HG02571 (cell line): Measurements from ENCODE around the gene PREB.

Experiments used
- ATAC-seq: cut with Tn5 transposase; IDR thresholded peaks from one replicate; pipeline ENCODE4 v1.9.1; 2021; ENCODE audit warnings: mild to moderate bottlenecking, moderate library complexity; ENCODE audit not compliant: unreplicated experiment

PREB gene

DNA sequence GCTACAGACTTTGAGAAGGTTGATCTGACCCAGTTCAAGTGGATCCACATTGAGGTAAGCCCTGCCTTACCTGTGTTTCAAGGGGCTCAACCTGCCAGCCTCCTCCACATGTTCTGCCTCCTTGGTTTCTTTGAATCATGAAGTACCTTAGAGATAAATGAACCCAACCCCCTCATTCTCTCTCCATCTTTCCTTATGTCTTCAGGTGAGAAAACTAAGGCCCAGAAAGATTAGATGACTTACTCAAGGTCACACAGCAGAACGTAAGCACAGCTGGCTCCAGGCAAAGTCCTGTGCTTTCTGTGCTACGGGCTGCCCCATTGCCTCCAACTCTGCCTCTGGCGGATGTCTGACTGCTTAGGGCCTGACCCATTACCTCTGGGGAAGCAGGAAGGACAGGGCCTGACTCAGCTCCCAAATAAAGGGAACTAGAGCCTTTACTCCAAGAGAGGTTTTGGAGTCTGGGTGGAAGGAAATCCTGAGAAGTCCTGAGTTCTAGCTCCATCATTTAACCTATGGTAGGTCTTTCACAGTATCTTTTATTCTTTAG, 37.6 kb downstream of the PREB start:
- no peak for ATAC-seq

DNA sequence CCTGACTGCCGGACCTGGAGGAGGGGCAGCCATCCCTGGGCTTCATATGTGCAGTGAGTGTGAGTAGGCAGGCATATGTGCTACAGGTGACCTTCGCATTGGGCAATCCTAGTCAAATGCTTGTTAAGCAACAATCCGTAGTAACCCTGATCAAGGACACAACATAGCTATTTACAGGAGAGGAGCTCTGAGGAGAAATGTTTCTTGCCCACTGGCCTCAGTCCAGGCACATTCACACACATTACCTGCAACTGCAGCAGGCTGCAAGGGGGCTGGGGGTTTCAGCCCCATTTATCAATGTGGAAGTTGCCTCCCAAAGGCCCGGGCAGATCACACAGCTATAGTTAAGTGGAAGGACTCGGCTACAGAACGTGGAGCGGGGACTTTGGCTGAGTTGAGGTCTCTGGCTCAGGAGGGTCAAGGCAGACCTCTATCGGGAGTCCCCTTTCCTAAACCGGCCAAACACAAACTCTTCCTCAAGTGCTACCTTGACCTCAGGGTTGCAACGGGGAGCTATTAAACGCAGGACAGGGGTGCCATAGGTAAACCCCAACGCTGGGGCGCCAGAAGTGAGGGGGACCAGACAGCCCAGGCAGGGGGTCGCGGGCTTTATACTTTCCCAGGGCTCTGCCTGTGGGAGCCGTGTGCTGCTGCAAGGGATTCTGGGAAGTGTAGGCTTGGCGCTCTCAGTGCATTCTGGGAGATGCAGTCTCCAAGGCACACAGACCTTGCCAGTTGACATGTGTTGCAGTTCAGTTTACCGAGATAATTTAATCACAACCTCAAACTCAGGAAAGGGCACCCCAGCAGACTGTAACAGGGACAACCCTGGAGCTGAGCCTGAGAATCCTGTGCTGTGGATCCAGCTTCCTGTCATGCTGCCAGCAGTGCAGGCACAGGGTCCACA, 38.4 kb downstream of the PREB start:
- ATAC-seq: no peak

DNA sequence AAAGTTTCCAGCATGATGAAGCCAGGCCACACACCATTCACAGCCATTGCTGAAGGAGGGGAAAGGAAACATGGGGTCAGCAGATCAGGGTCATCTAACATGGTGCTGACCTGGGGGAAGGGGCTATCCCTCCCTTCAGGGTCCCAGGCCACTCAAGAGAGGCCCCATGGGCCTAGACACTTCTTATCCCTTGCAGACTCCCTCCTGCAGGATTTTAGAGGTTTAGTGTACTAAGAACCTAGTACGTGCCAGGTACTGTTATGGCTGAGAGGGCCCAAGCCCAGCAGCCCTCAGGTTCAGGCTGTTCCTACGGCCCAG, 39.0 kb downstream of the PREB start:
- ATAC-seq: no peak

DNA sequence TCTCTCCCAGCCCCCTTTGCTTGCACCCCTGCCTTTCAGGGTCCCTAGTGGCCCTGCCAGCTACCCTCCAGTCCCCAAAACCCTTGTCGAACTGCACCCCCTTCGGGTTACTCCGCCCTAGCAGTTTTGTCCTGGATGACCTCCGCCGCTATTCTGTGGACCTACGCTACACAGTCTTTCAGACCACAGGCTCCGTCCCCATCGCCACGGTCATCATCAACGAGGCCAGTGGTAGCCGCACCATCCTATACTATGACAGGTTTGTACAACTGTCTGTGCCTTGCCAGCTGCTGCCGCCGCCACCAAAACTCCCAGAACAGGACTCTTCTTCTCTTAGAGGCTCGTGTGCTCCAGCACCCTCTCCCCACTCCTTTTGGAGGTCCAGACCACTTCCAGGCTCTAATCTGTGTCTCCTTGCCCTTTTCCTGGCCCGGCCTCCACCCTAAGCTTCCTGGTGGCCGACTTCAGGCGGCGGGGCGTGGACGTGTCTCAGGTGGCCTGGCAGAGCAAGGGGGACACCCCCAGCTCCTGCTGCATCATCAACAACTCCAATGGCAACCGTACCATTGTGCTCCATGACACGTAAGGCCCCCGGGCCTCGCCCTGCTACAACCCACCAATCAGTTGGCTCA, 40.0 kb downstream of the PREB start:
- ATAC-seq: no peak

DNA sequence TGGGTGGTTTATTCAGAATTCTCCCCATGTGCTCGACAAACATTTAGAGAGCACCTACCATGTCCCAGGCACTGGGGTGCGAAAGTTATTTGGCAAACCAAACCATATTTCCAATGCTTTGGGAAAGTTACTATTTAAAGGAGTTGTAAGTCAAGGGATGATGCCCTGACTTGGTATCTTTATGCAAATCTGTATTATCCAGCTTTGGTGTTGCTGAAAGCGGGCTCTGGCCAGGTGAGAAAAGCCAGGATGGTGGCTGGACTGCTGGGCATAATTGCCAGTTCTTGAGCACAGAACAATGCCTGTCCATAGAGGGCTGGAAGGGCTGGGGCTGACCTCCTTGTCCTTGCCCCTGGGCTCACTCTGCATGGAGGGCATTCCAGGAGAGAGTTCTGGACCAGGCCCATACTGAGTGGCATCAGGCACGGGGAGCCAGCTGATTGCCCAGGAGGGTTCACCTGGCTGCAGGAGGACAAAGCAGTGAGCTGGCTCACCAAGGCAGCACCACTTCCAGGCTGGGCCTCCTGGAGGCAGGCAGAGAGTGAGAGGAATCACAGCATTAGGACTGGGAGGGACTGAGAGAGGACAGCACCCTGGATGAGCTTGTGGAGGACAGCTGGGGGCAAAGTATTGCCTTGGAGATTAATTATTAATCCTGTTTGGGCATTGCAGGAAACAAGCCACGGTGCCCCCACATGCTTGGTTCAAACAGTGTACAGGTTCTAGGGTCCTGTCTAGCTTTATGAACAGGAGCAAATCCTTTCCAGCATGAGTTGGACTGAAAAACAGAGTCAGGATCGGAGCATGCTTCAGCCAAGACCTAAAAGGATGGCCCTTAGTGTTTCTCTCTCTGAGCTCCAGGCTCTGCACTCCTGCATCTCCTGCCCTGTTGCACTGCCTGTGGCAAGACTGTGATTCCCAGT, 40.7 kb downstream of the PREB start:
- no peak for ATAC-seq

DNA sequence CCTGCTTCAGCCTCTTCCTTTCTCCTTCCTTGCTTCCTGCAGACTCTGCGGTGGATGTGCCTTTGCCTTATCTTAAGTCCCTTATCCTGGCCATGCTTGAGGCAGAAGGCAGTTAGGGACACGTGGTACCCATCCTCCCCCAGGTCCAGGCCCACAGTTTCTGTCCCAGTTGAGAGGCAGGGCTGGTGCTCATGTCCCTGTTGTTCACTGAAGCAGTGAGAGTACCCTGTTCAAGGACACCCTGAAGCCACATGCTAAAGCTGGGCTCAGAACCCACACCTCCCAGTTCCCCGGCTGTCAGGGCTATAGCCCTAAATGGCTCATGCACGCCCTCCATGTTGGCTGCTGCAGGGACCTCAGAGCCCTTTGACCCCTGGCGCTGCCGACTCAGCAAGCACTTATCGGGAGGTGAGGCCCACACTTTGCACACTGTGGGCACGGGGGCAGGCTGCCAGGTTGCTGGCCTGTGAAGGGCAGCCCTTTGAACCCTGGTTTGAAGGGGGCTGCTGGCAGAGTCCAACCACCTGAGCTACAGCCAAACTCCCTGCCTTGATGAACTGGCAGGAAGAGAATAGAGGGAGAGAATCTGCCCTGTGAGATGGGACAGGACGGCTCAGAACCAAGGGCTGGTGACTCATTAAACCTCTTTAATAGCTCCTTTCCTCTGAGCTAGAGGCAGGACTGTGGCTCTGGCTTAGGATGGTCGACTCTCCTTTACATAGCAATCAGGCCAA, 41.6 kb downstream of the PREB start:
- no peak for ATAC-seq

DNA sequence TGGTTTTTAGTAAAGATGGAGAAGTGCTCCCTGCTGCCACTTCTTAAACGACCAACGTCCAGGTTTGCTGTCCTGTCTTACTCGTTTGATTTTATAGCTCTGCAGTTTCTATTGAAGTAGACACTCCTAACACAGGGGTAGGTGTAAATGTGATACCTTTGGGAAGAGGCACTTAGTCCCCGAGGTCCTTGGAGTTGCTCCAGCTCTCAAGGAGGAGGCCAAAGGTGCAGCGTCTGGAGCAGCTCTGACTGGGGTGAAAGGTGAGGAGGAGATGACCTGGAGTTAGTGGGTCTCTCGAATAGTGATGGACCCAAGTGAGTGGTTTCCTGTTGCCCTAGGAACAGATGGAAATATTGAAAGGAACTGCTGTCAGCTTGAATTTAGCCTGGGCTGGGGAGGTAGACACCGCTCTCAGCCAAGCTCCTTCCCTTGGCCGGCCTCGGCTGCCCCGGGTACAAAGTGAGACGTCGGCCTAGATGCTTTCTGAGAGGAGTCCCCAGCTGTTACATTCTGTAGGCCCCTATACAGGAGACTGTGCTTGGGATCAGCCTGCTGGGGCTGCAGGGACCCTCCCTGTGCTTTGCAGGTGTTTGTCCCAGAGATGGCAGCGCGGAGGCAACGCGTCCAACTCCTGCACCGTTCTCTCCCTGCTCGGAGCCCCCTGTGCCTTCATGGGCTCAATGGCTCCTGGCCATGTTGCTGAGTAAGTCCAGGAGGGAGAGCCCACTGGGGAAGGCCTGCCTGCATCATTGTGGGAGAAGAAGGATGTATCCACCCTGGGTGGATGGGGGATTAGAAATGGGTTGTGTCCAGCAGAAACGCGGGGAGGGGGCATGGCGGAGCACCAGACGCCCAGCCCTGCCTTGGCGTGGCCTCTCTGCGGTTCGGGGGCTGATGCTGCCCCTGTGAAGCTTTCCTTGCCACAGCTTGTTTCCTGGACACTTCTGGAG, 42.4 kb downstream of the PREB start:
- no peak for ATAC-seq

DNA sequence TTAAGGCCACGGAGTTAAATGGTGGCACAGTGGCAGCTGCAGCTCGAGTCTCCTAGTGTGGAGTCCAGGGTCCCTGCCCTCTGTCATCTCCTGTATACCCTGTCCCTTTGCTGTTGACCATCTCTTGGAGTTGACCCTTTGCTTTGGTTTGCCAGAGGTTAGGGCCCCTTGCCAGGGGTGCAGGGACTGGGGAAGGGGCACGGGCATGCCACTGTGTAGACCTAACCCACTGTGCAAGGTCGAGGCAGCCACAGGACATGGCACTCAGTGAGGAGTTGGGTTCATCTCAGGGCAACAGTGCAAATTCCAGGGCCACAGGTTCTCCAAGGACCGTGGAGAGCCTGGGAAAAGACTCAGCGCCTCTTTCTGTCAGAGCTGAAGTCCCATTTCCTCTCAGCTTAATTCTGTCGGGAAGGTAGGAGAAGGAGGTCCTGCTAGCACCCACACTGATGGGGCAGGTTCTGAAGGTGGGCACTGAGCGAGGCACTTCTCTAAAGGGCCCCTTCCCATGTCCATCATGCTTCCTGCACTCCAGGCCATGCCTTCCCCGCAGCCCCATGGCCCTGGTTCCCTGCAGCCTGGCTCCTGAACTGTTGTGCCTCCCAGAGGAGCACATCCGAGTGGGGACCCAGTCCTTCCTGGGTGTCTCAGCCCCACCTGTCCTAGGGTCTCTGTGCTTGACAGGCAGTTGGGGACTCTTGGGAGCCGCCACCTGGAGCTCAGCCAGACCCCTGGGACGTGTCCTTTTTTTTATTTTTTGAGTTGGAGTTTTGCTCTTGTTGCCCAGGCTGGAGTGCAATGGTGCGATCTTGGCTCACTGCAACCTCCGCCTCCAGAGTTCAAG, 45.1 kb downstream of the PREB start:
- ATAC-seq: no peak

DNA sequence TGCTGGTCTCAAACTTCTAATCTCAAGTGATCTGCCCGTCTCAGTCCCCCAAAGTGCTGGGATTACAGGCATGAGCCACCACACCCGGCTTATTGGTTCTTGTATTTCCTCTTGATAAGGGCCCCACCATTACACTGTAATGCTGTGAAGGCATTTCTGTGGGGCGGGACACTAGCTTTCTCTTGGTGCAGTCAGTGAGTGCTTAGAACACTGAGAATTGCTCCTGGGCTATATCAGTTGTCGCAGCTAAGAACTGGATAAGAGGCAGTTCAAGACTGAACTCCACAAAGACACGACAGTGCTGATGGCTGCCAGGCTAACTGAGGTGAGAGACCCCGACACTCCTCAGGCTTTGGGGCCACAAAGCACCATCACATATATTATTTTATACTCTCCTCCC, 45.8 kb downstream of the PREB start:
- no peak for ATAC-seq

DNA sequence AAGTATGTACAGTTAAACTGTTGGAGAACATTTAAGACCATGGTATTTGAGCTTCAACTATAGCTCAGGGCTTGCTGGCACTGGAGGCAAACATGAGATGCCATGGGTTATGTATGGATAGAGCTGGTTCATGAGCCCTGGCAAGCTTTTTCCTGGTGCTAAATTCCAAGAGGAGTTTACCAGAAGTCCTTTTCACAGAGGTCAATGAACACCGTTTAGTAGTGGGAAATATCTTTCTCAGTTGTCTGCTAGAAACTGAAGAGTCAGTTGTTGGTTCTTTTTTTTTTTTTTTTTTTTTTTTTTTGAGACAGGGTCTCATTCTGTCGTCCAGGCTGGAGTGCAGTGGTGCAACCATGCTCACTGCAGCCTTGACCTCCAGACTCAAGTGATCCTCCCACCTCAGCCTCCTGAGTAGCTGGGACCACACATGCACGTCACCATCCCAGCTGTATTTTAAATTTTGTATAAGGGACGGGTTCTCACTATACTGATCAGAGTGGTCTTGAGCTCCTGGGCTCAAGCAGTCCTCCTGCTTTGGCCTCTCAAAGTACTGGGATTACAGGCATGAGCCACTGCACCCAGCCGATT, 46.5 kb downstream of the PREB start:
- no peak for ATAC-seq

DNA sequence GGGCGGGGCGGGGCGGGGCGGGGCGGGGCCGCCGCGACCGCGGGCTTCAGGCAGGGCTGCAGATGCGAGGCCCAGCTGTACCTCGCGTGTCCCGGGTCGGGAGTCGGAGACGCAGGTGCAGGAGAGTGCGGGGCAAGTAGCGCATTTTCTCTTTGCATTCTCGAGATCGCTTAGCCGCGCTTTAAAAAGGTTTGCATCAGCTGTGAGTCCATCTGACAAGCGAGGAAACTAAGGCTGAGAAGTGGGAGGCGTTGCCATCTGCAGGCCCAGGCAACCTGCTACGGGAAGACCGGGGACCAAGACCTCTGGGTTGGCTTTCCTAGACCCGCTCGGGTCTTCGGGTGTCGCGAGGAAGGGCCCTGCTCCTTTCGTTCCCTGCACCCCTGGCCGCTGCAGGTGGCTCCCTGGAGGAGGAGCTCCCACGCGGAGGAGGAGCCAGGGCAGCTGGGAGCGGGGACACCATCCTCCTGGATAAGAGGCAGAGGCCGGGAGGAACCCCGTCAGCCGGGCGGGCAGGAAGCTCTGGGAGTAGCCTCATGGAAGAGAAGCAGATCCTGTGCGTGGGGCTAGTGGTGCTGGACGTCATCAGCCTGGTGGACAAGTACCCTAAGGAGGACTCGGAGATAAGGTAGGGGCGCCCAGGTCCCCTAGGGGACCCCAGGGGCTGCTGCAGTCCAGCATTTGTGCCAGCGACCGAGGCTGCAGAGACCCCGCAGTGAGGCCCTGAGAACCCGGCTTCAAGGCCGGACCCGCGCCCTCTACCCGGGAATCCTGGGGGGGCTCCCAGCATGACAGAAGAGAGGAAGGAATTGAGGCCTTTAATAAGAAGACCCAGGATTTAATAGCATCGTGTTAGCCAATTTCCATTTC, 47.5 kb downstream of the PREB start, which contains the start of gene KHK:
Gene KHK (plus strand): TSS at position 49 of the 870 bp plus-strand sequence. CDS start 488 bp downstream, at position 537.
- peak; percentile 2 for ATAC-seq

DNA sequence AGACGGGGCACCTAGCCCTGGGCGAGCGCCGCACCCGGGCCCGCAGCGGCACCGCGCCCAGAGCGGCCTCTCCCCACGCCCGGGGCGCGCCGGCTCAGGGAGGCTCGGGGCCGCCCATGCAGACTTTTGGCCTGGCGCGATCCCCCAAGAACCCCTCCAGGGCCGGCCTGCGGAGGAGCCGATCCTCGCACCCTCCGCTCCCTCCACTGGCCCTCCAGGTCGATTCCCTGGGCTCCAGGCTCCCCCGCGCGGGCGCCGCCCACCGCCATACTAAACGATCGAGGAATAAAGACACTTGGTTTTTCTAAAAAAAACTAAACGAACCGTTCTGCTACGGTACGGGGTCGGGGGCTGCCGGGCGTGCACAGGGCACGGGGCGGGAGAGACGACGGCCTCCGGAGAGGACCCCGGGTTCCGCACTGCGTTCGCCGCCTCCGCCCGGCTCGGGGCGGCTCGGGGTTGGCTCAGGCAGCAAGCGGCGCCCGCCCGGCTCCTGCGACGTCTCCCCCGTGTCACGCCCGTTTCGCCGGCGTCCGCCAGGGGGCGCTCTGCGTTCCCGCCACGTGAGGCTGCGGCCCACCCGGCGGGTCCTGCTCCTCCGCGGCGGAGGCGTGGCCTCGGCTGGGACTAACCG, 48.2 kb downstream of the PREB start:
- ATAC-seq: peak; percentile 76

DNA sequence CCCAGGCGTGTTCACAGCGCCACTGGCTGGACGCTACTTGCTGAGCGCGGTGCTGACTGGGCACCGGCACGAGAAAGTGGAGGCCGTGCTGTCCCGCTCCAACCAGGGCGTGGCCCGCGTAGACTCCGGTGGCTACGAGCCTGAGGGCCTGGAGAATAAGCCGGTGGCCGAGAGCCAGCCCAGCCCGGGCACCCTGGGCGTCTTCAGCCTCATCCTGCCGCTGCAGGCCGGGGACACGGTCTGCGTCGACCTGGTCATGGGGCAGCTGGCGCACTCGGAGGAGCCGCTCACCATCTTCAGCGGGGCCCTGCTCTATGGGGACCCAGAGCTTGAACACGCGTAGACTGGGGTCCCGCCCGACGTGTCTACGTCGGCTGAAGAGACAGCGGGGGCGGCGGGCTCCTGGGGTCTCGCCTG, 48.8 kb downstream of the PREB start:
- peak; percentile 14 for ATAC-seq

DNA sequence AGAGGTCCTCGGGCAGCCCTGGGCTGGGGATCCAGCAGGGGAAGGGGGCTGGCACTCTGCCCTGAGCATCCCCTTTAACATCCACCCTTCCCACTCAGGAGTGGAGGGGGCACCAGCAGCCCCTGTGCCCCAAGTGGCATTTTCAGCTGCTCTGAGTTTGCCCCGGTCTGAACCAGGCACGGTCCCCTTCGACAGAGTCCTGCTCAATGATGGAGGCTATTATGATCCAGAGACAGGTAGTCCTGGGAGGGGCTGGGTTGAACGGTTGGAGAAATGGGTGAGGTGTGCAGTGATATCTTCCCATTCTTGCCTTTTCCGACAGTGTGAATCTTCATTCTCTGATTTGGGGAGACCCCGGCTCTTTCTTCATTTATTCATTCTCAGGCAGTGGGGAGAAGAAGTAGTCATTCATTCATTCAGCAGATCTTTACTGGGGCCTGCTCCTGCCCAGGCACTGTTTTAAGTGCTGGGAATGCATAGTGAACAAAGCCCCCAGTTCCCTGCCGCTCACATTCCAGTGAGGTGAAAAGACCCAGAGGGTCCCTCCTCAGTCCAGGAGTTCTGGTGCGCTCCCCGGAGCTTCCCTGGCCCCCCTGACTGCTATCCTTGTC, 49.3 kb downstream of the PREB start:
- ATAC-seq: no peak

DNA sequence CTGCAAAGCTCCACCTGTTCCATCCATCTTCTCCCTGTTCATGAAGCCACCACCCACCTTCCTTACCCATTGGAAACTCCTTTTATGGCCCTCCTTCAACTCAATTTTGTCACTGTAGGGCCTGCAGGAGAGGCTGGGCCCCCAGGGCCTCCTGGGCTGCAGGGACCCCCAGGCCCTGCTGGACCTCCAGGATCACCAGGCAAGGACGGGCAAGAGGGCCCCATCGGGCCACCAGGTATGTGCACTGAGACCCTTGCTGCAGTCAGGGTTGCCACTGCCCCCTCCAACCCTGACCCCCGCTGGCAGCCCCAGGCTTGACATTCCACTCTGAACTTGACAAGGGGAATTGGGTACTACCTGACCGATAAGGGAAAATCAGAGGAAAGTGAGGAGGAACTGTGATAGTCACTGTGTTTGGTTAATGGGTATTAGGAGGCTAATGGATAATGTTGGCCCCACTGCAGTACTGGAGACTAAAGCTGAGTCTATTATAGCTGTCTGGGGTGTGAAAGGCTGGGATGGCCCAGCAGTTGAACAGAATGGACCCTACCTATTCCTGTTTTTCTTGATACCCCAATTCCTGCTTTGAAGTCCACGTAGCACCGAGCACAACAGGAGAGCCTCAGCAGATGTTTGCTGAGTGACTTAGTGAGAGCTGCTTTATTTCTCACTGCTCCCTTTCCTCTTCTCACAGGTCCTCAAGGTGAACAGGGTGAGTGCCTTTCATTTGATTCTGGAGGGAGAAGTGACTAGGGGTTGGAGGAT, 50.0 kb downstream of the PREB start:
- ATAC-seq: no peak
